H9 (cell line): Measurements from ENCODE around the gene CHD6. TPM values are rescaled to one million over a fixed set of nuclear protein-coding genes. Genes with fewer than 3 reads are reported as not detected.

ENCODE experiments used
- DNase-seq: peaks from one replicate; pipeline ENCODE4 v3.0.0-alpha.2; 2017
- H2AFZ ChIP-seq: one replicate; pipeline ENCODE4 v1.6.1; 2013; ENCODE audit warnings: mild to moderate bottlenecking, low read length, control low read depth, moderate library complexity
- H2AK5ac ChIP-seq: 2 replicates; pipeline ENCODE4 v1.6.1; 2013; ENCODE audit warnings: low read length, control low read depth, mixed read lengths; ENCODE audit not compliant: insufficient read length
- H2BK120ac ChIP-seq: one replicate; pipeline ENCODE4 v1.6.1; 2013; ENCODE audit warnings: low read depth, mild to moderate bottlenecking, low read length, control low read depth, inconsistent platforms; ENCODE audit not compliant: poor library complexity, severe bottlenecking
- H2BK12ac ChIP-seq: 2 replicates; pipeline ENCODE4 v1.6.1; 2013; ENCODE audit warnings: low read length, control low read depth, mixed read lengths, low read depth; ENCODE audit not compliant: insufficient read length
- H2BK15ac ChIP-seq: 2 replicates; pipeline ENCODE4 v1.6.1; 2013; ENCODE audit warnings: low read depth, low read length, control low read depth
- H2BK20ac ChIP-seq: one replicate; pipeline ENCODE4 v1.6.1; 2013; ENCODE audit warnings: low read depth, mild to moderate bottlenecking, low read length, control low read depth, inconsistent platforms; ENCODE audit not compliant: poor library complexity, severe bottlenecking
- H2BK5ac ChIP-seq: 2 replicates; pipeline ENCODE4 v1.6.1; 2013; ENCODE audit warnings: low read length, control low read depth, mixed read lengths; ENCODE audit not compliant: insufficient read length
- H3K14ac ChIP-seq: 2 replicates; pipeline ENCODE4 v1.6.1; 2013; ENCODE audit warnings: low read length, control low read depth; ENCODE audit not compliant: insufficient read depth
- H3K18ac ChIP-seq: 2 replicates; pipeline ENCODE4 v1.6.1; 2013; ENCODE audit warnings: low read depth, mild to moderate bottlenecking, mixed read lengths, low read length, control low read depth; ENCODE audit not compliant: insufficient read length
- H3K23ac ChIP-seq: 2 replicates; pipeline ENCODE4 v1.6.1; 2013; ENCODE audit warnings: low read length, control low read depth, mixed read lengths, low read depth; ENCODE audit not compliant: insufficient read length
- H3K23me2 ChIP-seq: 2 replicates; pipeline ENCODE4 v1.6.1; 2013; ENCODE audit warnings: low read depth, mild to moderate bottlenecking, mixed read lengths, low read length, control low read depth; ENCODE audit not compliant: insufficient read length, poor library complexity, severe bottlenecking
- H3K27ac ChIP-seq: 2 replicates; pipeline ENCODE4 v1.5.1; 2013; ENCODE audit warnings: low read length, control low read depth, mixed read lengths, low read depth; ENCODE audit not compliant: insufficient read length
- H3K27me3 ChIP-seq: 2 replicates; pipeline ENCODE4 v1.6.1; 2013; ENCODE audit warnings: low read length, control low read depth, inconsistent platforms; ENCODE audit not compliant: insufficient read depth
- H3K4ac ChIP-seq: 2 replicates; pipeline ENCODE4 v1.6.1; 2013; ENCODE audit warnings: low read depth, mild to moderate bottlenecking, control low read depth, inconsistent platforms, low read length, moderate library complexity
- H3K4me1 ChIP-seq: 2 replicates; pipeline ENCODE4 v1.6.1; 2013; ENCODE audit warnings: low read length, control low read depth, inconsistent platforms; ENCODE audit not compliant: insufficient read depth
- H3K4me2 ChIP-seq: 2 replicates; pipeline ENCODE4 v1.6.1; 2013; ENCODE audit warnings: low read length, control low read depth, mixed read lengths; ENCODE audit not compliant: insufficient read length, insufficient read depth
- H3K56ac ChIP-seq: 2 replicates; pipeline ENCODE4 v1.6.1; 2013; ENCODE audit warnings: low read depth, mild to moderate bottlenecking, mixed read lengths, low read length, control low read depth; ENCODE audit not compliant: insufficient read length
- H3K79me1 ChIP-seq: 2 replicates; pipeline ENCODE4 v1.6.1; 2013; ENCODE audit warnings: low read depth, mild to moderate bottlenecking, moderate library complexity, low read length, control low read depth, inconsistent platforms; ENCODE audit not compliant: insufficient read depth, poor library complexity, severe bottlenecking
- H3K79me2 ChIP-seq: 2 replicates; pipeline ENCODE4 v1.6.1; 2013; ENCODE audit warnings: low read length, control low read depth, inconsistent platforms; ENCODE audit not compliant: insufficient read depth
- H3K9ac ChIP-seq: 2 replicates; pipeline ENCODE4 v1.6.1; 2013; ENCODE audit warnings: low read length, control low read depth, mixed read lengths; ENCODE audit not compliant: insufficient read length; ENCODE audit errors: extremely low read depth
- H3K9me3 ChIP-seq: one replicate; pipeline ENCODE4 v1.6.1; 2013; ENCODE audit warnings: low read depth, low read length, inconsistent platforms; ENCODE audit not compliant: control insufficient read depth
- H3T11ph ChIP-seq: one replicate; pipeline ENCODE4 v1.6.1; 2013; ENCODE audit warnings: mild to moderate bottlenecking, low read length, control low read depth, inconsistent platforms
- H4K20me1 ChIP-seq: one replicate; pipeline ENCODE4 v1.6.1; 2013; ENCODE audit not compliant: control insufficient read depth, insufficient read length, insufficient read depth
- H4K5ac ChIP-seq: 2 replicates; pipeline ENCODE4 v1.6.1; 2013; ENCODE audit warnings: low read depth, mild to moderate bottlenecking, mixed read lengths, low read length, control low read depth; ENCODE audit not compliant: insufficient read length
- H4K8ac ChIP-seq: replicated peaks from 2 replicates; pipeline ENCODE4 v1.6.1; 2013; ENCODE audit warnings: low read length, control low read depth, mixed read lengths, low read depth; ENCODE audit not compliant: insufficient read length
- H4K91ac ChIP-seq: 2 replicates; pipeline ENCODE4 v1.6.1; 2013; ENCODE audit warnings: low read depth, mild to moderate bottlenecking, moderate library complexity, mixed read lengths, low read length, control low read depth; ENCODE audit not compliant: insufficient read length
- H3K27ac Mint-ChIP-seq, 3 experiments: 2 replicates in 2 of 3; 3 replicates in 1 of 3; pipeline ENCODE4 v1.8.0; 2020 to 2021; ENCODE audit warnings: mixed read lengths in 3 of 3, mild to moderate bottlenecking in 1 of 3, moderate library complexity in 1 of 3
- H3K27me3 Mint-ChIP-seq: 2 replicates; pipeline ENCODE4 v1.8.0; 2021; ENCODE audit warnings: low read depth, mild to moderate bottlenecking, moderate library complexity, mixed read lengths
- H3K36me3 Mint-ChIP-seq, 3 experiments: 2 replicates in 2 of 3; 3 replicates in 1 of 3; pipeline ENCODE4 v1.8.0; 2020 to 2021; ENCODE audit warnings: low read depth in 3 of 3, mixed read lengths in 3 of 3; ENCODE audit not compliant: insufficient read depth in 1 of 3
- H3K4me1 Mint-ChIP-seq, 2 experiments: 2 replicates each; pipeline ENCODE4 v1.8.0; 2020; ENCODE audit warnings: mixed read lengths in 2 of 2
- H3K4me3 Mint-ChIP-seq, 2 experiments: 2 replicates in 1 of 2; 3 replicates in 1 of 2; pipeline ENCODE4 v1.8.0; 2020 to 2021; ENCODE audit warnings: mild to moderate bottlenecking in 2 of 2, mixed read lengths in 2 of 2, moderate library complexity in 1 of 2
- H3K9me3 Mint-ChIP-seq, 2 experiments: 2 replicates in 1 of 2; 3 replicates in 1 of 2; pipeline ENCODE4 v1.8.0; 2020; ENCODE audit warnings: mild to moderate bottlenecking in 2 of 2, mixed read lengths in 2 of 2, moderate library complexity in 1 of 2
- WGBS: extraction: QIAGEN DNeasy Blood & Tissue Kit; methylation state at CpG from one replicate; pipeline ENCODE4 v1.1.7; 2013; ENCODE audit warnings: missing lambda C conversion rate, low lambda C conversion rate, mixed read lengths; ENCODE audit not compliant: insufficient read length; ENCODE audit errors: extremely low coverage; 5-methylcytosine and 5-hydroxymethylcytosine counted together
- total RNA-seq: library from RNA; stranded (reverse); gene quantifications from 2 replicates; pipeline ENCODE4 v1.2.1, GENCODE V29; 2021
- TF ChIP-seq, protein P1 (sequence below): fragments of 200-600 bp; sonication (generic); conservative IDR thresholded peaks from 3 replicates; pipeline ENCODE4 v1.8.0; 2021; ENCODE audit warnings: antibody characterized with exemption, mild to moderate bottlenecking

The CHD6 gene
- total RNA-seq, 1 experiment from 2014 or later, result 51.5 TPM

DNA sequence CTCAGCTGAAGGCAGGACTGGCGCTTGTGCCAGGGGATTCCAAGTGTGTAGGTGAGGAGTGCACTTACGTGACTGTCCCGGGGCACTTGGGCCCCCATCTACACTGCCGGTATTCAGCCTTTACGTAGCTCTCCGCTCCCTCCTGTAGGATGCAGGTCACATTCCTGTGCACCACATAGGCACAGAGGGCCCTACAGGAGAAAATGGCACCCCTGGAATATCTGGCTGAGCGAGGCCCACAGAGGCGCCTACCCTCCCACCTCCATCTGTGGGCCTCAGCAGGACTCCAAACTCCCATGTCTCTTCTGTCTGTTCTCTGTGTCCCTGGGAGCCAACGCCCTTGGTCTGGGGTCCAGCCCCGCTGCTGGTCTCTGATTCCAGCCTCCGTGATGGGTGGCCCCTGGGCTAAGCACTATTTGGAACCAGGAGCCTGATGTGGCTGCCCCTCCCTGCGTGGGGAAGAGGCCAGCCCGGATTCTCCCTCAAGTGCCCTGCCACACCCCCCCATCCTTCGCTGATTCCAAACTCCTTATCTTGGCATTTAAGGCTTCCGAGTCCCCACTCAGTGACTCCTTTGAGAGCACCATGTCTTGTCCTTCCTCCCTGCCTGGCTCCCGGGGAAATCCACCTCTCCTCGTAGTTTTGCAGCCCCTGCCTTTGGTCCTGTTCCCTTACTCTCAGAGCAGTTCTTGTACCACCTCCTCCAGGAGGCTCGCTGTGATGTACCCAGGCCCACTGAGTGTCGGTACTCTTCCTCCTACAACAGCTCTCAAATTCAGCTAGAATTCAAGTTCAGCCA is 253.0 kb downstream of the CHD6 start:
- Mint-ChIP-seq H3K27ac (no peak overlapping the region), H3K36me3 (peaks cover 0 to 3% (median 0%) of the 10 kb centered on the region in 3 experiments; a peak in 3 of 7 replicates), H3K4me1 (peaks cover 10 to 11% of the 10 kb centered on the region in 2 experiments), H3K4me3 (peak overlapping the region; percentile 53 to 74), H3K27me3 (peaks cover 51% of the 10 kb centered on the region), H3K9me3 (peaks cover 0 to 2% of the 10 kb centered on the region in 2 experiments; a peak in 3 of 5 replicates)
- Histone ChIP-seq H3K9me3 (no peaks in the 10 kb centered on the region), H3K4me1 (no peaks in the 10 kb centered on the region), H2AK5ac (no peak overlapping the region), H4K20me1 (no peaks in the 10 kb centered on the region), H3K27ac (no peak overlapping the region), H3K4me2 (peak overlapping the region; percentile 20), H3K79me2 (no peaks in the 10 kb centered on the region), H3K23ac (no peak overlapping the region), H3K14ac (no peak overlapping the region), H3T11ph (no peak overlapping the region), H3K4ac (no peak overlapping the region), H2AFZ (no peak overlapping the region), H2BK15ac (no peak overlapping the region), H3K23me2 (peaks cover 3% of the 10 kb centered on the region), H4K5ac (no peak overlapping the region), H3K56ac (no peak overlapping the region), H2BK120ac (no peak overlapping the region), H4K91ac (no peak overlapping the region), H3K79me1 (no peaks in the 10 kb centered on the region), H2BK20ac (no peak overlapping the region), H2BK5ac (no peak overlapping the region), H3K9ac (no peak overlapping the region), H3K27me3 (peaks cover 19% of the 10 kb centered on the region), H2BK12ac (no peak overlapping the region), H3K18ac (no peak overlapping the region), H4K8ac (no peak overlapping the region)
- no peak for DNase-seq
- TF ChIP-seq, protein P1, sequence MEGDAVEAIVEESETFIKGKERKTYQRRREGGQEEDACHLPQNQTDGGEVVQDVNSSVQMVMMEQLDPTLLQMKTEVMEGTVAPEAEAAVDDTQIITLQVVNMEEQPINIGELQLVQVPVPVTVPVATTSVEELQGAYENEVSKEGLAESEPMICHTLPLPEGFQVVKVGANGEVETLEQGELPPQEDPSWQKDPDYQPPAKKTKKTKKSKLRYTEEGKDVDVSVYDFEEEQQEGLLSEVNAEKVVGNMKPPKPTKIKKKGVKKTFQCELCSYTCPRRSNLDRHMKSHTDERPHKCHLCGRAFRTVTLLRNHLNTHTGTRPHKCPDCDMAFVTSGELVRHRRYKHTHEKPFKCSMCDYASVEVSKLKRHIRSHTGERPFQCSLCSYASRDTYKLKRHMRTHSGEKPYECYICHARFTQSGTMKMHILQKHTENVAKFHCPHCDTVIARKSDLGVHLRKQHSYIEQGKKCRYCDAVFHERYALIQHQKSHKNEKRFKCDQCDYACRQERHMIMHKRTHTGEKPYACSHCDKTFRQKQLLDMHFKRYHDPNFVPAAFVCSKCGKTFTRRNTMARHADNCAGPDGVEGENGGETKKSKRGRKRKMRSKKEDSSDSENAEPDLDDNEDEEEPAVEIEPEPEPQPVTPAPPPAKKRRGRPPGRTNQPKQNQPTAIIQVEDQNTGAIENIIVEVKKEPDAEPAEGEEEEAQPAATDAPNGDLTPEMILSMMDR, result no peak
- WGBS, result no CpG with 5 or more reads among the region's 19 CpGs
